ENCODE measurements around the gene OSBPL10.

The OSBPL10 gene

DNA sequence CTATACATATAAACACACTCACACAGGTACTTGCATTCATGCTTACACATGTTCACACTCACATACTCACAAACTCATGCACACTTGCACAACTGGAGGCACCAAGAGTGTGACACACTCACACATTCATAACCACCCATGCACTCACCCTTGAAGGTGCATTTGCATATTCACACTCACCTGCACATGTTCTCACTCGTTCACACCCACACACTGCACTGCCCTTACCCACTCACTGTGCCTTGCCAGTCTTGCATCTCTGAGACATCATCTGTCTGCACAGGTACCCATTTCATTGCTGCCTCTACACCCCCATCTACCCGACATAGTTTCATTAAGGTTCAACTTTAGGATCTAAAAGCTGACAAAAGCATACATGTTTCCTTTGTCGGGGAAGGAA is 95.8 kb downstream of the OSBPL10 start:
- Histone ChIP-seq H3K9ac (ENCODE audit: low read length) (no peak overlapping the region), H3K27ac (ENCODE audit: low read length) (no peak overlapping the region)

DNA sequence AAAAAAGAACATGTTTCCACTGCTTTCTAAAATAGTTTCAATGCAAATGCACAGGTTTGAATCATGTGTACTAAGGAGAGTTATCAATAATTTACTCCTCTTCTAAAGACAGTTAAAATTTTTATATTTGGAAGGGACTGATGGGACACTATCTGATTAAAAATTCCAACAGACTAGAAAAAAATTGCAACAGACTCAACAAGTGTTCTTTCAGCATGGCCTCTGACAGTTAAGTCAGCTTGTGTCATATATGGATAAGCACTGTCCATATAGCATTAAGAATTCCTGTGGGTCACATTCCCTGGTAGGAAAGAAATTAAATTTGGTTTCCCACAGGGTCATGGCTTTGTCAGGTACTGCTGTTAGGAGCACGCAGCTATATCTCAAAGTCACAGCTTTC is 96.8 kb downstream of the OSBPL10 start:
- no peak for TF ChIP-seq EZH2phosphoT487 (IDR thresholded peaks at IDR 0.05; ENCODE audit: low read depth)
- TF ChIP-seq, protein P1, sequence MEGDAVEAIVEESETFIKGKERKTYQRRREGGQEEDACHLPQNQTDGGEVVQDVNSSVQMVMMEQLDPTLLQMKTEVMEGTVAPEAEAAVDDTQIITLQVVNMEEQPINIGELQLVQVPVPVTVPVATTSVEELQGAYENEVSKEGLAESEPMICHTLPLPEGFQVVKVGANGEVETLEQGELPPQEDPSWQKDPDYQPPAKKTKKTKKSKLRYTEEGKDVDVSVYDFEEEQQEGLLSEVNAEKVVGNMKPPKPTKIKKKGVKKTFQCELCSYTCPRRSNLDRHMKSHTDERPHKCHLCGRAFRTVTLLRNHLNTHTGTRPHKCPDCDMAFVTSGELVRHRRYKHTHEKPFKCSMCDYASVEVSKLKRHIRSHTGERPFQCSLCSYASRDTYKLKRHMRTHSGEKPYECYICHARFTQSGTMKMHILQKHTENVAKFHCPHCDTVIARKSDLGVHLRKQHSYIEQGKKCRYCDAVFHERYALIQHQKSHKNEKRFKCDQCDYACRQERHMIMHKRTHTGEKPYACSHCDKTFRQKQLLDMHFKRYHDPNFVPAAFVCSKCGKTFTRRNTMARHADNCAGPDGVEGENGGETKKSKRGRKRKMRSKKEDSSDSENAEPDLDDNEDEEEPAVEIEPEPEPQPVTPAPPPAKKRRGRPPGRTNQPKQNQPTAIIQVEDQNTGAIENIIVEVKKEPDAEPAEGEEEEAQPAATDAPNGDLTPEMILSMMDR (IDR thresholded peaks at IDR 0.05; ENCODE audit: low read depth, low read length): no peak
- H3K4me3 ChIP-seq (ENCODE audit: low read length): no peak overlapping the region
- no peaks in the 10 kb centered on the region for H3K9me3 ChIP-seq (ENCODE audit: insufficient read depth, low read length)
- H3K27ac ChIP-seq (ENCODE audit: low read length): no peak overlapping the region
- H3K79me2 ChIP-seq (ENCODE audit: low read length): peaks cover 61% of the 10 kb centered on the region
- peaks cover 20% of the 10 kb centered on the region for H3K4me1 ChIP-seq (ENCODE audit: low read length)
- H2AFZ ChIP-seq (ENCODE audit: low read depth, low read length): no peak overlapping the region
- H4K20me1 ChIP-seq (ENCODE audit: insufficient read depth, low read length): peaks cover 5% of the 10 kb centered on the region; the same call in 1 of the 2 replicates
- H3K4me2 ChIP-seq (ENCODE audit: low read length): no peak overlapping the region
- no peaks in the 10 kb centered on the region for H3K36me3 ChIP-seq (replicated peaks; ENCODE audit: low read depth, low read length)
- no peak overlapping the region for H3K9ac ChIP-seq (ENCODE audit: low read length)
- H3K27me3 ChIP-seq (ENCODE audit: low read depth, low read length): no peaks in the 10 kb centered on the region

More for the DNA sequence above, 95.8 kb downstream of the OSBPL10 start:
- Histone ChIP-seq H3K9me3 (ENCODE audit: insufficient read depth, low read length) (no peaks in the 10 kb centered on the region), H2AFZ (ENCODE audit: low read depth, low read length) (no peak overlapping the region), H3K4me2 (ENCODE audit: low read length) (no peak overlapping the region), H4K20me1 (ENCODE audit: insufficient read depth, low read length) (peaks cover 5% of the 10 kb centered on the region; the same call in 1 of the 2 replicates), H3K79me2 (ENCODE audit: low read length) (peaks cover 58% of the 10 kb centered on the region), H3K27me3 (ENCODE audit: low read depth, low read length) (no peaks in the 10 kb centered on the region), H3K36me3 (replicated peaks; ENCODE audit: low read depth, low read length) (no peaks in the 10 kb centered on the region), H3K4me1 (ENCODE audit: low read length) (peaks cover 15% of the 10 kb centered on the region), H3K4me3 (ENCODE audit: low read length) (no peak overlapping the region)
- TF ChIP-seq, protein P1 (IDR thresholded peaks at IDR 0.05; ENCODE audit: low read depth, low read length): no peak
- no peak for TF ChIP-seq EZH2phosphoT487 (IDR thresholded peaks at IDR 0.05; ENCODE audit: low read depth)

DNA sequence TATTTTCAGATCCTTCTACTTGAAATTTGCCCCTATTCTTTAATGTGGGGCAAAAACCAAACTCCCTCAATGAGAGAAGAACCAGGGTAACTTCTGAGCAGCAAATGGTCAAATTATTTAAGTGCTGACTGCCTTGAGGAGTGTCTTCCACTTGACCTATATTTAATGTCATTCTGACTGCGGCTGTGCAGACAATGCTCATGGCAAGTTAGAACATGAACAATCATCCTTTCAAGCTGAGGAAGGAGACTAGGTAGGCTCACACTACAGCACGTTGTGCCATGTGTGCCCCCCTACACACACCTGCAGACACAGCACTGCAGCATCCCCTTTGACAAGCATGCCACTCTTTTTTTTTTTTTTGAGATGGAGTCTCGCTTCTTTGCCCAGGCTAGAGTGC is 98.2 kb downstream of the OSBPL10 start:
- Histone ChIP-seq H2AFZ (ENCODE audit: low read depth, low read length) (no peak overlapping the region), H3K4me2 (ENCODE audit: low read length) (no peak overlapping the region), H3K36me3 (replicated peaks; ENCODE audit: low read depth, low read length) (no peaks in the 10 kb centered on the region), H4K20me1 (ENCODE audit: insufficient read depth, low read length) (peaks cover 5% of the 10 kb centered on the region; the same call in 1 of the 2 replicates), H3K4me1 (ENCODE audit: low read length) (peaks cover 20% of the 10 kb centered on the region), H3K27ac (ENCODE audit: low read length) (no peak overlapping the region), H3K27me3 (ENCODE audit: low read depth, low read length) (no peaks in the 10 kb centered on the region), H3K9ac (ENCODE audit: low read length) (no peak overlapping the region), H3K4me3 (ENCODE audit: low read length) (no peak overlapping the region), H3K79me2 (ENCODE audit: low read length) (peaks cover 58% of the 10 kb centered on the region), H3K9me3 (ENCODE audit: insufficient read depth, low read length) (no peaks in the 10 kb centered on the region)
- TF ChIP-seq, protein P1 (IDR thresholded peaks at IDR 0.05; ENCODE audit: low read depth, low read length): no peak
- no peak for TF ChIP-seq EZH2phosphoT487 (IDR thresholded peaks at IDR 0.05; ENCODE audit: low read depth)

DNA sequence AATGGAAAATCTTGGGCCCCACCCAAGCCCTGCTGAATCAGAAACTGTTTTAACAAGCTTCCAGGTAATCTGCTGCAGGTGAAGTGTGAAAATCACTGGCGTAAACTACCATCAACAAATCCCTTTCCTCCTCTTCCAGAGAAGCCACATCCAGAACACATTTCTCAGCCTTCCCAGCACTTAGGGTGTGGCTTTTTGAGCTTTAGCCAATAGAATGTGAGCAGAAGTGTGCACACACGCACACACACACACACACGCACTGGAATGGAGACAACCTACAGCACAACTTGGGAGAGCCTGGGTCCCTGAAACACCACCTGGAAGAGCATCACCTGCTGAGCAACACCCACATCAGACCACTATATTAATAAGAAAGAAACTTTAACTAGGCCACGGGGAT is 98.6 kb downstream of the OSBPL10 start:
- H3K4me2 ChIP-seq (ENCODE audit: low read length): no peak overlapping the region
- H3K9me3 ChIP-seq (ENCODE audit: insufficient read depth, low read length): no peaks in the 10 kb centered on the region
- H3K27me3 ChIP-seq (ENCODE audit: low read depth, low read length): no peaks in the 10 kb centered on the region
- H4K20me1 ChIP-seq (ENCODE audit: insufficient read depth, low read length): peaks cover 5% of the 10 kb centered on the region; the same call in 1 of the 2 replicates
- H3K9ac ChIP-seq (ENCODE audit: low read length): no peak overlapping the region
- H3K79me2 ChIP-seq (ENCODE audit: low read length): peaks cover 53% of the 10 kb centered on the region
- no peaks in the 10 kb centered on the region for H3K36me3 ChIP-seq (replicated peaks; ENCODE audit: low read depth, low read length)
- H3K4me1 ChIP-seq (ENCODE audit: low read length): peaks cover 20% of the 10 kb centered on the region
- H3K27ac ChIP-seq (ENCODE audit: low read length): no peak overlapping the region
- no peak overlapping the region for H2AFZ ChIP-seq (ENCODE audit: low read depth, low read length)
- H3K4me3 ChIP-seq (ENCODE audit: low read length): no peak overlapping the region
- TF ChIP-seq EZH2phosphoT487 (IDR thresholded peaks at IDR 0.05; ENCODE audit: low read depth): no peak
- TF ChIP-seq, protein P1 (IDR thresholded peaks at IDR 0.05; ENCODE audit: low read depth, low read length): no peak
